NCI-H1105 treated with DMSO at 0.1 percent for 48 hours (cell line): ENCODE measurements around the gene OR13J1.
"Not testable (repeated sequence)": the region's sequence is repeated elsewhere in the genome, so short reads cannot be mapped to it uniquely, and the experiment has no call there.

Source experiments
- DNase-seq: peaks from one replicate; lab custom pipeline; 2025; lab: John Stamatoyannopoulos, UW

OR13J1 gene

GRCh38 chr9:35870351-35870923, at the start of gene OR13J1:
Gene OR13J1, minus strand, starts transcription at chr9:35870401. Its CDS starts 0 bp downstream, at chr9:35870401.
- DNase-seq, result no peak

- DNase-seq, result no peak
Observed at GRCh38 chr9:35919212-35920008, 49.2 kb upstream of the OR13J1 start.

GRCh38 chr9:35918780-35919179, 48.6 kb upstream of the OR13J1 start:
- no peak for DNase-seq

- no peak for DNase-seq
Observed at GRCh38 chr9:35917261-35917660, 47.1 kb upstream of the OR13J1 start.

GRCh38 chr9:35915681-35916294, 45.6 kb upstream of the OR13J1 start:
- DNase-seq, result no peak

- DNase-seq, result no peak
Observed at GRCh38 chr9:35914301-35914807, 44.2 kb upstream of the OR13J1 start.

- not testable (repeated sequence) for DNase-seq
Observed at GRCh38 chr9:35913429-35913828, 43.2 kb upstream of the OR13J1 start.

- no peak for DNase-seq
Observed at GRCh38 chr9:35912791-35913400, 42.7 kb upstream of the OR13J1 start.

- DNase-seq, result no peak
Observed at GRCh38 chr9:35911690-35912089, 41.5 kb upstream of the OR13J1 start.

GRCh38 chr9:35910613-35911359, 40.6 kb upstream of the OR13J1 start:
- DNase-seq, result peak; percentile 19

GRCh38 chr9:35909687-35910612, 39.7 kb upstream of the OR13J1 start:
- no peak for DNase-seq

GRCh38 chr9:35909274-35909673, 39.1 kb upstream of the OR13J1 start, which contains the start of gene SPAAR:
Gene SPAAR, plus strand, starts transcription at chr9:35909490. Its CDS starts 974 bp downstream, at chr9:35910464.
- no peak for DNase-seq

GRCh38 chr9:35908504-35909125, 38.4 kb upstream of the OR13J1 start:
- DNase-seq, result no peak

- DNase-seq, result peak; percentile 30
Observed at GRCh38 chr9:35907711-35908503, 37.7 kb upstream of the OR13J1 start.

GRCh38 chr9:35906923-35907699, 36.9 kb upstream of the OR13J1 start:
- DNase-seq, result no peak

GRCh38 chr9:35905912-35906679, 35.9 kb upstream of the OR13J1 start, which contains the start of gene HRCT1:
Gene HRCT1, plus strand, starts transcription at chr9:35906202. Its CDS starts 86 bp downstream, at chr9:35906288.
- DNase-seq, result peak; percentile 90

GRCh38 chr9:35905051-35905781, 35.0 kb upstream of the OR13J1 start:
- DNase-seq, result no peak
